Uterus (tissue), 2 donors: ENCODE data around the gene PAIP2B.

Source experiments
- POLR2A ChIP-seq, 2 donors: fragments of 450-650 bp; IDR thresholded peaks; one replicate each; pipeline ENCODE4 v1.6.1; 2016; ENCODE audit warnings: antibody characterized with exemption in 2 of 2, mild to moderate bottlenecking in 1 of 2, moderate library complexity in 1 of 2
- TF ChIP-seq, protein P1 (sequence below), 4 experiments: fragments of 200-600 bp in 2 of 4; fragments of 450-650 bp in 2 of 4; sonication (generic) in 2 of 4; IDR thresholded peaks; one replicate each; pipeline ENCODE4 v1.5.1; 2016 to 2019; ENCODE audit warnings: antibody characterized with exemption in 4 of 4, mild to moderate bottlenecking in 2 of 4, moderate library complexity in 1 of 4

DNA sequence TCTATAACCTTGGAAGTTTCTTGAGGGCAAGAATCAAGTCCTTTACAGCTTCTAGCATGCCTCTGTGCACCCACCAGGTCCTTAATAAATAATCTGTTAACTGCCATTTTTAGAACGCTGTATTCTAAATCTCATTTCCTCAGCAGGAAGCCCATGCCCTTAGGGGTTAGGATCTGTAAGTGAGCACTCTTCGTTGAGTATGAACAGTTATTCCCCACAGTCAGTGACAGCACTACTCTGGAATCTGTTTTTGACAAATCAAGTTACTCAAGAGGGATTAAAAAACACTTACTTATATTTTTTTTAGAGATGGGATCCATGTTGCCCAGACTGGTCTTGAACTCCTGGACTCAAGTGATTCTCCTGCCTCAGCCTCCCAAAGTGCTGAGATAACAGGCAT is 14.6 kb downstream of the PAIP2B start:
- TF ChIP-seq, protein P1, sequence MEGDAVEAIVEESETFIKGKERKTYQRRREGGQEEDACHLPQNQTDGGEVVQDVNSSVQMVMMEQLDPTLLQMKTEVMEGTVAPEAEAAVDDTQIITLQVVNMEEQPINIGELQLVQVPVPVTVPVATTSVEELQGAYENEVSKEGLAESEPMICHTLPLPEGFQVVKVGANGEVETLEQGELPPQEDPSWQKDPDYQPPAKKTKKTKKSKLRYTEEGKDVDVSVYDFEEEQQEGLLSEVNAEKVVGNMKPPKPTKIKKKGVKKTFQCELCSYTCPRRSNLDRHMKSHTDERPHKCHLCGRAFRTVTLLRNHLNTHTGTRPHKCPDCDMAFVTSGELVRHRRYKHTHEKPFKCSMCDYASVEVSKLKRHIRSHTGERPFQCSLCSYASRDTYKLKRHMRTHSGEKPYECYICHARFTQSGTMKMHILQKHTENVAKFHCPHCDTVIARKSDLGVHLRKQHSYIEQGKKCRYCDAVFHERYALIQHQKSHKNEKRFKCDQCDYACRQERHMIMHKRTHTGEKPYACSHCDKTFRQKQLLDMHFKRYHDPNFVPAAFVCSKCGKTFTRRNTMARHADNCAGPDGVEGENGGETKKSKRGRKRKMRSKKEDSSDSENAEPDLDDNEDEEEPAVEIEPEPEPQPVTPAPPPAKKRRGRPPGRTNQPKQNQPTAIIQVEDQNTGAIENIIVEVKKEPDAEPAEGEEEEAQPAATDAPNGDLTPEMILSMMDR (IDR thresholded peaks at IDR 0.05) = no peak
- no peak for TF ChIP-seq POLR2A (IDR thresholded peaks at IDR 0.05)
